Pulmonary artery endothelial cell (primary cell): ENCODE data around the gene EIF2A. TPM values are rescaled to one million over a fixed set of nuclear protein-coding genes. Genes with fewer than 3 reads are reported as not detected.
"Not testable (repeated sequence)": the region's sequence is repeated elsewhere in the genome, so short reads cannot be mapped to it uniquely, and the experiment has no call there.

Experiments
- DNase-seq: peaks from one replicate; pipeline ENCODE4 v3.0.0-alpha.2; 2011; ENCODE audit warnings: low read depth, low spot score
- total RNA-seq: library from RNA; depleted of rRNA; stranded (reverse); fragments of >200 nt; gene quantifications from 2 replicates; pipeline ENCODE4 v1.2.3, GENCODE V29; 2014

The EIF2A gene
- 219 and 267 TPM in 2 replicates for total RNA-seq

GRCh38 chr3:150546226-150547044 lies at the start of gene EIF2A, which contains the start of gene SERP1:
Gene EIF2A (plus strand): TSS chr3:150546787. CDS start chr3:150546803, 16 bp downstream.
Gene SERP1 (minus strand): TSS chr3:150546496. CDS start chr3:150546135, 361 bp downstream.
- peak; percentile 95 for DNase-seq

GRCh38 chr3:150497956-150498355 lies 48.6 kb upstream of the EIF2A start:
- DNase-seq: no peak

GRCh38 chr3:150500960-150501359 lies 45.6 kb upstream of the EIF2A start:
- not testable (repeated sequence) for DNase-seq

GRCh38 chr3:150503402-150504099 lies 43.0 kb upstream of the EIF2A start:
- no peak for DNase-seq

GRCh38 chr3:150504483-150504882 lies 42.1 kb upstream of the EIF2A start:
- DNase-seq: peak; percentile 26

- DNase-seq: no peak
Measured at GRCh38 chr3:150508401-150508800, 38.2 kb upstream of the EIF2A start.

- DNase-seq: no peak
Measured at GRCh38 chr3:150509780-150510179, 36.8 kb upstream of the EIF2A start.

- no peak for DNase-seq
Measured at GRCh38 chr3:150511122-150511821, 35.3 kb upstream of the EIF2A start.

- no peak for DNase-seq
Measured at GRCh38 chr3:150515210-150515609, 31.4 kb upstream of the EIF2A start.

- no peak for DNase-seq
Measured at GRCh38 chr3:150519026-150519425, 27.6 kb upstream of the EIF2A start.

- no peak for DNase-seq
Measured at GRCh38 chr3:150520408-150520807, 26.2 kb upstream of the EIF2A start.

GRCh38 chr3:150521463-150521862 lies 25.1 kb upstream of the EIF2A start:
- no peak for DNase-seq

- no peak for DNase-seq
Measured at GRCh38 chr3:150523538-150523937, 23.0 kb upstream of the EIF2A start.

- DNase-seq: no peak
Measured at GRCh38 chr3:150527464-150528255, 18.9 kb upstream of the EIF2A start.

- DNase-seq: no peak
Measured at GRCh38 chr3:150528354-150528797, 18.2 kb upstream of the EIF2A start.

GRCh38 chr3:150531775-150532174 lies 14.8 kb upstream of the EIF2A start:
- no peak for DNase-seq

GRCh38 chr3:150535204-150535603 lies 11.4 kb upstream of the EIF2A start:
- DNase-seq: no peak

- DNase-seq: no peak
Measured at GRCh38 chr3:150538324-150539208, 8.0 kb upstream of the EIF2A start.

GRCh38 chr3:150540297-150540696 lies 6.3 kb upstream of the EIF2A start:
- no peak for DNase-seq

GRCh38 chr3:150540991-150541390 lies 5.6 kb upstream of the EIF2A start:
- DNase-seq: no peak
